Measurements from ENCODE around the gene SH3RF1.

Gene SH3RF1

DNA sequence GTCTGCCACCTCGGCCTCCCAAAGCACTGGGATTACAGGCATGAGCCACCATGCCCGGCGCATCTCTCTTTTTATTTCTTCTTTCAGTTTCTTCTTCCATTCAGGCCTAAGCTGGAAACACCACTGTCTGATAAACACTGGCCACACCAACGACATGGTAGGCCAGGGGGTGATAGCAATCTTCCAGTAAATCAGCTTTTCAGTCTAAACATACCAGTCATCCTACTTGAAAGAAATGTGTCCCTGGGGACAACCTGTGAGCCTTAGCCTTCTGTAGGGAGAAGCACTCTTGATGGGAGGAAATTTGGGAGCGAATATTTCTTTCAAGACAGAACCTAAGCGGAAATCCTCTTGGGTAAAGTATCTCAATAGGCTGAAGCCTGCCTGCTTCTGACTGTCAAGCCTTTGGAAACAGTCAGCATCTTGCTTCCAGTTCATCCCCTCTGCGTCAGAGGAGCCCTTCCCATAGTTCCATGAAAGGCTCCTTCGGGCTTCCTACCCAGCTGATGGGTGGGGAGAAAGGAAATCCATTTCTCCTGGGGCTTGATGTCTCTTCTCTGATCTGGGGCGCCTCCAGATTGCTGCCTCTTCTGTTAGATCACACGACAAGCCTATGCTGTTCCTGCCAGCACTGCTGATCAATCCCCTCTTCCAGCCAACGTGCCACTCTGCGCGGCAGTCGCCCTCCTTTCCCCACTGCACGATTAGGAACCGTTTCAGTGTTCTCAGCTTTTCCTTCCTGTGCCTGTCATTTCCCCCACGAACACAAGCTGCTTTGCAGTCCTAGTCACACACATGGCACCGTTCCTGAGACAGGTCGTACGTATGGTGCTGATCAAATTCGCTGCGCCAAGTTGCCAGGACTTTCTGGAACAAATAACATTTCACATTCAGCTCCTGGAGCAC is 211.2 kb downstream of the SH3RF1 start:
- no peak for DNase-seq

DNA sequence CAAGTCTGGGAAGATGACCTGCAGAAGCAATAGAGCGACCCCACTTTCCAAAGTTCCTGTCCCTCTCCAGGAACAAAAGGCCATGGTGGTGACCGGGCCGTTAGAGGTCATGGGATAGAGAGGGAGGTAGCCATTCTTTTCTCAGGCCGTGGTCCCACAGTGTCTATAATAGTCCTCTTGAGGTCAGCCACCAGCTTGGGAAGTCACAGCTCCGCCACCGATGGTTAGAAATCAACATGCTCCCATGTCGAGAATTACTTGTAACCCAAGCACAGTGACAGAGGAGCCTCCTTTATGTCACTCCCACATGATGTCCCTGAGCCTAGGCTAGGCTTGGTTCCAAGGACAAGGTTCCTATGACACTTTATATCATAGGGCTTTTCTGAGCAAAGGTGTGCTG is 212.4 kb downstream of the SH3RF1 start:
- no peak for DNase-seq

DNA sequence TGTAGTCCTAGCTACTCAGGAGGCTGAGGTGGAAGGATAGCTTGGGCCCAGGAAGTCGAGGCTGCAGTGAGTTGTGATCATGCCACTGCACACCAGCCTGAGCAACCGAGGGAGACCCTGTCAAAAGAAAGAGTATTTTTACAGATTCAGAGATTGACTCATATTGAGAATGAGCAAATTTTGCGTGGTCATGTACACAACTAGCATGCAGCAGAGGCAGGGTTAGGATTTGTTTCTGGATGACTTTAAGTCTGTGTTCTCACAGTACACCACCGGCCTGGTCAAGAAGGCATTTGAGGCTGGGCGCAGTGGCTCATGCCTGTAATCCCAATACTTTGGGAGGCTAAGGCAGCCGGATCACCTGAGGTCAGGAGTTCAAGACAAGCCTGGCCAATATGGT is 215.9 kb downstream of the SH3RF1 start:
- no peak for DNase-seq

DNA sequence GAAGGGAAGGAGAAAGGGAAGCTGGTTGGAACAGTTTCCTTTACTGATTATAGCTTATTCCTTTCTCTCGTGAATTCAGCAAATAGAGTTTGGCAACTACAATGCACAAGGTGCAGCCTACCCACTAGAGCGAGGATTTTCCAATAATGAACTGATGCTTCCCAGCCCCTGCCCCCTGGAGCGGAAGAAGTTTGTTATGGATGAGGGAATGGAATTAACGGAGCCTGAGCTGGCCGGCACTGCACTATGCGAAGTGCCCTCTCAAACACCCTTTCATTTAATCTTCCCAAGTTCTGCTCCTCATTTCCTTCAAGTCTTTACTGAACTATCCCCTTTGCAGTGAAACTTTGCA is 218.2 kb downstream of the SH3RF1 start:
- no peak for DNase-seq

DNA sequence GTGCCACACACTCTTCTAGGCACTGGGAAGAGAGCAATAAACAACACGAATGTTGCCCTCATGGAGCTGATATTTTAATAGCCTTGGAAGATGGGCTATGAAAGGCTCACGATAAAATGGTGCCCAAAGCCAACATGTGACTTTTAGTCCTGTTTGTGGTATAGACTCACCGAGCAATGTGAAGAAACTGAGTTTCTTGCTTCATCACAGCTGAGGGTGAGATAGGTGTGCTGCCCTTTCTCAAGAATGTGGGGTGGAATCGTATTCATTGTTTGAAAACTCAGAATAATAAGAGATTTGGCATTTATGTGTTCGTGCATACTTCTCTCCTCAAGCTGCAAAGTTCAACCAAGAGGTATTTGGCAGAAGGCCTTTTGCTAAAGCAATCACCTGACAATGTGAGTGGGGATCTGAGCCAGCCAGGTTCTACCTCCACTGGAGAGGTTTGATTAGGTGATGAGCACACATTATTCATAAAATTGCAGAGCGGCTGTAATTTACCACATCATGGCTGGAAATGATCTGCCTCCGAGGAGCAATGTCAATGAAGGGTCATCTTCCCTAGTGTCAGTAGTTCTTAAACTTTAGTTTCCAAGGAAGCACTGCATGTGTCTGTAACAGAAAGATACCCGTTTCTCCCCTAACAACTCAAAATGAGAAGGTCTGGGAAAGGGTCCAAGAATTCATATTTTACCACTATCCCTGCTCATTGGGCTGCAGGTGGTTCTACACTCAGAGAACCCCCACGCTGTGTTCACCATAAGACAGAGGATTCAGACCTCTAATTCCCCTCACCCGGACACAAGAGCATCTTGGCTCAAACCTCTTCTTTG is 218.8 kb downstream of the SH3RF1 start:
- DNase-seq: no peak

DNA sequence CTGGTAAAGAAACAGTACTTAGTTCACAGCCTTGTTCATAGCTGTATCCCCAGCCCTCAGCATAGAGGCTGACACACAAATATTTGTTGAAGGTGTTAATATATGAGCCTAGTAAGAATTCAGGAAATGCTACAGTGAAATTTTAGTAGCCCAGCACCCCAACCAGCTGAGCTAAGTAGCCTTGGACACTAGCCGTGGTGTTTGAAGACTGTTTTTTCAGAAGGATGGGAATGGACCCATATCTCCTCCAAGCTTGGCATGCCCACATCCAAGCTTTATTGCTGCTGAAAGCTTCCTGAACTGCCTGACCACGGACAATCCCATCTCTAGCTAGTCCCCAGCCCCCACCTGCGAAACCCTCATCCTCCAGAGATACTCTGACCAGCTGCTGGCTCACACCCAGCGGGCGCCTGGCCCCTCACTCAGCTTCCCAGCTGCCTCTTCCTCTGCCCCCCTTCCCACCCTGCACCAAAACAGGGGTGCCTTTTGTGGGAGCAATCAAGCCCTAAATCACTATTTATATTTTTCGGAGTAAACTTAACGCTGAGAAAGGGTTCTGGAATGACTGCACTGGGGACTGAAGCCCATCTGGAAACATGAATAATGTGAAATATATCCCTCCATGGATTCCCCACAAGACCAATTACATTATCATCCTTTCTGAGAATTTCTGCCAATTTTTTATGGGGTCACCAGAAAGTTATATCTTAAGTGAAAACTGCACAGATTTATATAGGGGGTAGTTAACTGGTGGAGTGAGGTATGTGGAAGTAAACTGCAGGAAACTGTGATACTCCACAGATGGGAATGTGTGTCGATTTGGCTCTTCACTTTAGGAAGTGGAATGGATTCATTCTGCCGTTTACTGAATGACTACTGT is 219.6 kb downstream of the SH3RF1 start:
- DNase-seq: no peak

DNA sequence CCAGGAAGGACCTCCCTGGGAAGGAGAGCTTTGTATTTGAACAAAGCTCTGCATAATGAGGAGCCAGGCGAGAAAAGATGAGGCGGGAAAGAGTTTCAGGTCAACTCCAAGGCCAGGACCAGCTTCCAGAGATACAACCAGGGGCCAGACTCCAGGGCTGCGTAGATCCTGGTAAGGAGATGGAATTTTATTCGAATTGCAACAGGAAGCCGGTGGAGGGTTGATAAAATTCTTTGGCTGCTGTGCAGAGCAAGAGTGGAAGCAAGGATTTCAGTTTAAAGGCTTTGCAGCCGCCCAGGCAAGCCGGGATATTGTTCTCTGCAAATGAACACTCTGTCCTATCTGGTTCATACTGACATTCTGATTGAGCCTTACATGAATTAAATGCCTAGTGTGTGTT is 220.5 kb downstream of the SH3RF1 start:
- DNase-seq: no peak

DNA sequence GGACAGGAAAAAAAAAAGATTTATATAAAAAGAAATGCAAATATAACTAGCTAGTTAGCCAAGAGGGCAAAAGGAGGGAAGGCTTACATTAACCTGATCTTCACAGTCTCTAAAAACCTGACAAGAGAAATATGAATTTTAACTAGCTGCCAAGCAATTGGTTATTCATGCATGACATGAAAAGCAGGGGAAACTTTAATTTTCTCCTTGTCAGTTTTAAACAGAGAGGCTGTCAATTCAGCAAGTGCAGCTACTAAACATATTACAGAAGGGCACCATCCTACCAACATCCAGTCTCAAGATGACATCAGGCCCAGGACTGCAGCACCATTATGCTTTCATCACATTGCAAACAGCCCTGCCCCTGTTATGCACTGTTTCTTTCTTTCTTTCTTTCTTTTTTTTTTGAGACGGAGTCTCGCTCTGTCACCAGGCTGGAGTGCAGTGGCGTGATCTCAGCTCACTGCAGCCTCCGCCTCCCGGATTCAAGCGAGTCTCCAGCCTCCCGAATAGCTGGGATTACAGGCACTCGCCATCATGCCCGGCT is 221.8 kb downstream of the SH3RF1 start:
- no peak for DNase-seq

DNA sequence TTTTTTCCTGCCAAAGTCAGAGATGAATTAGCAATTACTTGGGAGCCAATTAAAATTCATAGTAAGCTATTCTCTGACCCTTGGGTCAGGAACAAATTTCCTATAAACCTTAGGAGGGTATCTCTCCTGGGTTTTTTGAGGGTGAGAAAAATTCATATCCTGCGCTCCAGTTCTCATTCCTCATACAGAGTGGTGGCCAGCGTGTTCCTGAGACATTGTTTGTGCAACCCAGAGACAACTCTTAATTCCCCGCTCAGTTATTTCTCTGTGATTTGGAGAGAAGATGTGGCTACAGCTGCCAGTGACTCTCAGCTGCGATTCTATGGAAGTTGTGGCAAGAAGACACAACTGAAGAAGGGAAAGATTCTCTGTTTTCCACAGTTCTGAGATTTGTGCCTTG is 222.8 kb downstream of the SH3RF1 start:
- DNase-seq: no peak

DNA sequence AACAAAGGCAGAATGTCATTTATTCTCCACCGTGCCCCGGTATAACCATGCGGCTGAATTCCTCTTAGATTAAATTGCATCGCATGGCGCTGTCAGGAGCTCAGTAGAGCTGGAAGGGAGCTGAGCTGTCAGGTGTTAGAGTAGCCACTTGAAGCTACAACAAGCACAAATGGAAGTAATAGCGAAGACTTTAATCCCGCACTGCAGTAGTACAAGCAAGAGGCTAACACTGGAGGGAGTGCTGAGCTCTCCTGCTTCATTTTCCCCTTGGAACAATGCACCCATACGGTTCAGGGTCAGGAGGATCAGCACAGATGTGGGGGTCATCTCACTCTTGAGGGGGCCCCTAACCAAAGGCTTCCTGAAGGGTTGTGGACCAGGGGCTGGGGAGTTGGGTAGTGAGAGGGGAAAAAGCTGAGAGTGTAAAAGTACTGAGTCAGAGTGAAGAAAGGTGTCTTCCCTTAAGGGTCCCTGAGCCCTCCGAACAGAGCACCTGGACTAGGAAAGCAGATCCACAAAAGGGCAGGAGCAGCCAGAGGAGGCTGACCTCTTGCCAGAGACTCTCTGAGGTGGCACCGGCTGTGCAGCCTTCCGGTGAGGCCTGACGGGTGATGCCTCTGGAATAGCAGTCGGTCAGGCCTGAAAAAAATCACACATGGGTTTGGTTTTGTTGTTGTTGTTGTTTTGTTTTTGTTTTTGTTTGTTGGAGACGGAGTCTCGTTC is 224.7 kb downstream of the SH3RF1 start:
- DNase-seq: no peak

DNA sequence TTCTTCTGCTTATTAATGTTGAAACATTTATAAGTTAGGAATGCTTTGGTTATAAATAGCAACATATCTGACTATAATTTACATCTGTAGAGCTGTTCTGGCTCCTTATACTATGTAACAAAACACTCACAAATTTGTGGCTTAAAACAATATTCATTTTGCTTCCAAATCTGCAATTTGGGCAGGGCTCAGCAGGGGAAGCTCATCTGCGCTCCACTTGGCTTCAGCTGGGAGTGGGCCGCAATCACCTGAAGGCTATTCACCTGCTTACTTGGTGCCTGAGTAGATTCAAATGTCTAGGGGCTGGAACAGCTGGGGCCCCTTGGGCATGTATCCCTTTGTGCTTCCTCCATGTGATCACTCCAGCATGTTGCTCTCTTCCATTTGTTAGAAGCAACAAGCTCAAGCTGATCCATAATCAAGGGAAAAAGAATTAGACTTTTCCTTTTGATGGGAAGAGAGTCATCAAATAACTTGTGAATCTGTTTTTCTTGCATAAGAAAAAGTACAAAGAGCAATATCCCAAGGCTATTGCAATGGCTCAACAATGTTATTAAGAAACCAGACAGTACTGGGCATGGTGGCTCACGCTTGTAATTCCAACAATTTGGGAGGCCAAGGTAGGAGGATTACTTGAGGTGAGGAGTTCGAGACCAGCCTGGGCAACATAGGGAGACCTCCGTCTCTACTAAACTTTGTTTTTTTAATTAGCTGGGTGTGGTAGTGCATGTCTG is 225.9 kb downstream of the SH3RF1 start:
- DNase-seq: no peak

Measured in hematopoietic multipotent progenitor cell treated with erythropoietin and hydrocortisone succinate and interleukin-3 and kit ligand, for 6 days (in vitro differentiated cells).